Testis (tissue), 2 donors: Measurements from ENCODE around the gene KNL1.

Experiments
- CTCF ChIP-seq, 3 experiments: fragments of 450-650 bp in 2 of 3; fragments of 200-600 bp in 1 of 3; sonication (generic) in 1 of 3; IDR thresholded peaks; one replicate each; pipeline ENCODE4 v1.5.1; 2016 to 2019; ENCODE audit warnings: antibody characterized with exemption in 3 of 3, mild to moderate bottlenecking in 2 of 3, moderate library complexity in 1 of 3
- POLR2A ChIP-seq: fragments of 450-650 bp; IDR thresholded peaks from one replicate; pipeline ENCODE4 v1.6.1; 2017; ENCODE audit warnings: antibody characterized with exemption, mild to moderate bottlenecking, moderate library complexity

- TF ChIP-seq CTCF (IDR thresholded peaks at IDR 0.05) = no peak
- TF ChIP-seq POLR2A = no peak
These were observed 103.9 kb downstream of the KNL1 start for GRCh38 chr15:40697916-40698315.
